T-helper 1 cell treated with Interleukin-12 subunit alpha and Interleukin-12 subunit beta and Interleukin-4 antibody, amounts not matched to agents 30 ng/mL and 1 ng/mL, for 36 hours (primary cell): ENCODE data around the gene KCNE3. TPM values are rescaled to one million over a fixed set of nuclear protein-coding genes. Genes with fewer than 3 reads are reported as not detected.

Experiments
- intact Hi-C: fragments of 100-400 bp; cut with micrococcal nuclease; formaldehyde crosslinking; loops from one replicate; pipeline ENCODE4 v1.15.1; 2024
- total RNA-seq: library from RNA; stranded (reverse); gene quantifications from 2 replicates; pipeline ENCODE4 v1.2.3, GENCODE V29; 2022

KCNE3 gene
- total RNA-seq, 1 donor from 2014 or later: not detected

GRCh38 chr11:74446532-74446938, 20.8 kb downstream of the KCNE3 start:
- intact Hi-C loops: no loop called here

GRCh38 chr11:74444173-74444826, 23.0 kb downstream of the KCNE3 start:
- intact Hi-C loops: no loop called here

DNA sequence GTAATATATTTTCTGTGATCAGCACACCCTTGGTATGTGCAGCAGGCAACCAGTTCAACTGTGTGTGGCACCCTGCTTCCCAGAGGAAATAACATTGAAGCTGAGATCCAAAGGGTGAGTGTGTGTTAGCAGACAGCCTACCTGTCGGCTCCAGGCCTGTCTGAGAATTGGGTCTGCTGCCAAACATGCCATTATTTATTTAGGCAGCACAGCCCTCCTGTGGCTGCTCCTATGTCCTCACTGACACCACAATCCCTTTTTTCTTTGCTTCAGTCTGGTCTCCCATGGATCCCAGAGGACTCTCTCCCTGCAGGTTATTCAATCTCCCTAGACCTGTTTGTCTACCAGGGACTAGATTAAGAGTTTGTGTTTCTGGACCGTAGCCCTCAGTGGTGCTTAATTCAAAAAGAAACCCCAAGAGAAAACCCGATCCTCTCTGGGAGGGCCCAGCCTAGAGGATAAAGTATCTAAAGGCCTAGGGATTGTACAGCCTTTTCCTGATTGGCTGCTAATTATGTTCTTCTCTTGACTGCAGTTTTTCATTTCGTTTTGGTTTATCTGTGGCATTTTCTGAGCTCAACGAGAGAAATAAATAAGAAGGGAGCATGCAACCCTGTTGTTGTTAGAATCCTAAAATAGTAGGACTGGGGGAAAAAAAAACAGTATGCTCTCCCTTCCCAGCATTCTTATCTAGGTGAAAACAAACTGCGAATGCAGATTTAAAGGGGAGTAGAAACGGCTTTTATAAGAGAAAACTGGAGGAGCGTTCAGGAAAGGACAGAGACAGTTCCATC, 24.1 kb downstream of the KCNE3 start:
- intact Hi-C loops: no loop called here

- intact Hi-C loops: no loop called here
These were observed 24.7 kb downstream of the KCNE3 start for GRCh38 chr11:74442636-74443035.

- intact Hi-C loops: no loop called here
These were observed 28.7 kb downstream of the KCNE3 start for GRCh38 chr11:74438681-74439080.

GRCh38 chr11:74437441-74438042, 29.8 kb downstream of the KCNE3 start:
- intact Hi-C loops: no loop called here

DNA sequence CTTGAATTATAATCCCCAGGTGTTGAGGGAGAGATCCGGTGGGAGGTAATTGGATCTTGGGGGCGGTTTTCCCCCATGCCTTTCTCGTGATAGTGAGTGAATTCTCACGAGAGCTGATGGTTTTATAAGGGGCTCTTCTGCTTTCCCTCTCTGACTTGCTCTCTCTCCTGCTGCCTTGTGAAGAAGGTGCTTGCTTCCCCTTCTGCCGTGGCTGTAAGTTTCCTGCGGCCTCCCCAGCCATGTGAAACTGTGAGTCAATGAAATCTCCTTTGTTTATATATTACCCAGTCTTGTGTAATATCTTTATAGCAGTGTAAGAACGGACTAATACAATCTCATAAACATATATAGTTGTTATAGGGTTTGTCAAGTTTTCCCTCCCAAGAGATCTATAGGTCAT, 32.8 kb downstream of the KCNE3 start:
- intact Hi-C loops: no loop called here

GRCh38 chr11:74429205-74429604, 38.1 kb downstream of the KCNE3 start:
- intact Hi-C loops: no loop called here

GRCh38 chr11:74427384-74427886, 39.9 kb downstream of the KCNE3 start:
- intact Hi-C loops: no loop called here

DNA sequence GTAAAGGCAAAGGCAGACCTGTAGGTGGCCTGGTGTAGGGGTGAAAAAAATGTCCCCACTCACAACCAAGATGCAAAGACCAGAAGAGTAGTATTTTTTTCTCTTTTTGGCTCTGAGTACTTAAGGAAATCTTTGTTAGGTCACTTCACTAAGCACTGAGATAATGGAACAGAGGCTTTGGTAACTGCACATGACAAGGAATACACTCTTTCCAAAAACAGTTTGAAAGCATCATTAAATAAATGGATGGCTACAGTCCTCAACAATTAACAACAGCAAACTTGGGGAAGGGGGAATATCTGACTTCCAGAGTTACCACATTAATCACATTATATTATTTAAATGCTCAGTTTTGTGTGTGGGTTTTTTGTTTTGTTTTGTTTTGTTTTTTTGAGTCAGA, 42.2 kb downstream of the KCNE3 start:
- intact Hi-C loops: no loop called here

DNA sequence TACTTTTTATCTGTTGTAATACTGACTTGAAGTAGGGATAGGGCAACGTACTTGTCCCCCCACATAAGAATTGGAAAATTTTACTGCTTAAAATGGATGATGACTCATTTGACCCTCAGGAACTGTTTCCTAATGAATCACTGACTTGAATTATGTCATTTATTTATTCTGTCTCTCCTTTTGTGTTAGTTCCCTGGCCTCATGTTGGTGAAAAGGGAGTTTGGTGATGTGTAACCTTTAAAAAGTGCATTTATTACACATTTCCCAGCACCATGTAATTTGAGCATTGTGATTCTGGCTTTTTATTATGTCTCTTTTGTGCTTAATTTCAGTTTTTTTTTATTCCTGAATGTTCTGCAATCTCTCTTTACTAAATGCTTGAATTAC, 48.8 kb downstream of the KCNE3 start:
- intact Hi-C loops: no loop called here

- intact Hi-C loops: loop anchor here (2.0 kb wide), 1 partner anchor 19 kb away; the partner anchor contains the start of gene PGM2L1
These were observed 49.4 kb downstream of the KCNE3 start for GRCh38 chr11:74417860-74418508.

- intact Hi-C loops: loop anchor here (2.0 kb wide), 1 partner anchor 19 kb away; the partner anchor contains the start of gene PGM2L1
These were observed 50.0 kb downstream of the KCNE3 start for GRCh38 chr11:74417379-74417804.

DNA sequence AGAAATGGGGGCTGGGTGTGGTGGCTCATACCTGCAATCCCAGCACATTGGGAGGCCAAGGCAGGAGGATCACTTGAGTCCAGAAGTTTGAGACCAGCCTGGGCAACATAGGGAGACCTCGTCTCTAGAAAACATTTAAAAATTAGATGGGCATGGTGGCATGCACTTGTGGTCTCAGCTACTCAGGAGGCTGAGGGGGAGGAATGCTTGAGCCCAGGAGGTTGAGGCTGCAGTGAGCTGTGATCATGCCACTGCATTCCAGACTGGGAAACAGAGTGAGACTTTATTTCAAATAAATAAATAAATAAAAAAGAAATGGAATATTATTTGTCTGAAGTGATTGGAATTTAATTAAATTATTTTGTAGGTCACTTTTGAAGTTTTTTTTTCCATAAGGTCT, 50.4 kb downstream of the KCNE3 start:
- intact Hi-C loops: loop anchor here (2.0 kb wide), 1 partner anchor 18 kb away; the partner anchor contains the start of gene PGM2L1

DNA sequence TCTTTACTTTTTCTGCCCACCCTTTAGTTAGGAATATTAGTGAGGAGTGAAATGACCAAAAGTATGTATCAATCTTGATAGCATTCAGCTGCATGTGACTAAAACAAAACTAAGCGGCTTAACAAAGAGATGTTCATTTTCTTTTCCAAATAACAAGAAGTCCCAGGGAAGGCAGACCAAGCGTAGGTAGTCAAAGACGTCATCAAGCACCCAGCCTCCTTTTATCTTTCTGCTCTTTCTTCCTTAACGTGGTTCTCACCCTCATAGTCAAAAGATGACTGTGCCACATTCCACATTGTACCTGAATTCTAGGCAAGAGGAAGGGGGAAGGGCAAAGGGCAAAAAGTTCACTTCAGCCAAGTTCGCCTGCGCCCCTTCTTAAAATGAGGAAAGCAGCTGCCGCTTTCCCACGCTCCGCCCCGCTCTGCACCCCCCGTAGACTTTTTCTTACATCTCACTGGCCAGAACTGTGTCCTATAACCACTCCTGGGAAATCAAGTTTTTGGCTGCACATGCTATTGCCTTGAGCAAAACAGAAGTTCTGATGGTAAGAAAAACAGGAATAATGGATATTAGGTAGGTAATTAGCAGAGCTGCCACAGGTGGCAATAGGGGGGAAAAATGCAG, 54.5 kb downstream of the KCNE3 start:
- intact Hi-C loops: no loop called here

GRCh38 chr11:74412321-74412720, 55.0 kb downstream of the KCNE3 start:
- intact Hi-C loops: no loop called here

DNA sequence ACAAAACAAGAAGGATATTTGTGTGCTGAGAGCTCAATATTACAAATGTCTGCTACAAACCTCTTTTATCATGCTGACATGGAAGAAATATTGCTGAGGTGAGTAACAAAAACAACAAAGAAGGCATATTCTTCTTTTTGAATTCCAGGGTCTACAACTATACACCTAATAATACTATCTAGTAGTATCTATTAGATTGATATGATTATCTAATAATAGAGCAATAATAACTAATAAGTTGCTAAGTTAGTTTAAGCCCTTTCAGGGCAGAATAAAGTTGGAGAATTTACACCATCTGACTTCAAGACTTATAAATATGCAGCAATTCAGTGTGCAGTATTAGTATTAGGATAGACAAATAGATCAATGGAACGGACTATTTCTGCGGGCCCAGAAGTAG, 57.7 kb downstream of the KCNE3 start:
- intact Hi-C loops: no loop called here
